G401.6 (cell line): ENCODE measurements around the gene GALNT2.

ENCODE experiments used
- FAIRE-seq: peaks from 2 replicates; lab custom pipeline; 2012; peaks lifted over from hg19 to GRCh38; lab: Jason Lieb, UNC

GALNT2 gene

GRCh38 chr1:230188826-230189225 lies 121.8 kb downstream of the GALNT2 start:
- FAIRE-seq, result no peak

DNA sequence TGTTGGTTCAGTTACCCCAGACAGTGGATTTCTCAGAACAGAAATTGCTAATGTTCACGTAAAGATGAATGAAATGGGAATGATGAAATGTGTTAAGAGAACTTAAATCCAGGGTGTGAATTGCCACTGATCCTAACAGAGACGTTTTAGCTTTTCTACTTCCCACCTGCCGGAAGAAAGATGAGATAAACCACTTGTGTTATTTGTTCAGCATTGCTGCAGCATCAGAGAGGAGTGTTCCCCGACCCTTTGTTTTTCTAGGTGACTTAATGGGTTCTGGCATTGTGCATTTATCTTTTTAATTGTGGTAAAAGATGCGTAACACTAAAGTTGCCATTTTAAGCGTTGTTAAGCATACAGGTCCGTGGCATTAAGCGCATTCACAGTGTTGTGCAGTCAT lies 122.3 kb downstream of the GALNT2 start:
- no peak for FAIRE-seq

GRCh38 chr1:230189824-230190223 lies 122.8 kb downstream of the GALNT2 start:
- no peak for FAIRE-seq

DNA sequence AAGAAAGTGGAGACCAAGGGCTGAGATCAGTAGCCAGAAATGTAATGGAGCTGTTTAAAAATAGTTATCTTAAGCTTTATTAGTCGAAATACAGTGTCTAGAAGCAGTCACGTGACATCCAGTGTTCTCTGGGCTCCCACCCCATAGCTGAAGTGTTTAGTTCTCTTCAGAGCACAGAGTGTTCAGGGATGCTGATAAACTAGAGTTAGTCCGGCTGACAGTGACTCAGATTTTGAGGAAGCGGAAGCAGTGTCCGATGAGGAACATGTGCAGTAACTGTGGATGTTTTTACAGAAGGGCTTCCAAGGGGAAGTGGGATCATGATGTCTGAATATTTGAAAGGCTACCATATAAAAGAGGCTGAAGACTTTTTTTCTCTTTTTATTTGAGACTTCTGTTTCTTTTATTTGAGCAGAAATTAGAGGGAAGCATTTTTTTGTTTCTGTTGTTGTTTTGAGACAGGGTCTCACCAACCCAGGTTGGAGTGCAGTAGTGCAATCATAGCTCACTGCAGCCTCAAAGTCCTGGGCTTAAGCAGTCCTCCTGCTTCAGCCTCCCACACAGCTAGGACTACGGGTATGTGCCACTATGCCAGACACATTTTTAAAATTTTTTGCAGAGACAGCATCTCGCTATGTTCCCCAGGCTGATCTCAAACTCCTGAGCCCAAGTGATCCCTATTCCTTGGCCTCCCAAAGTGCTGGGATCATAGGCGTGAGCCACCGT lies 124.2 kb downstream of the GALNT2 start:
- FAIRE-seq, result no peak

DNA sequence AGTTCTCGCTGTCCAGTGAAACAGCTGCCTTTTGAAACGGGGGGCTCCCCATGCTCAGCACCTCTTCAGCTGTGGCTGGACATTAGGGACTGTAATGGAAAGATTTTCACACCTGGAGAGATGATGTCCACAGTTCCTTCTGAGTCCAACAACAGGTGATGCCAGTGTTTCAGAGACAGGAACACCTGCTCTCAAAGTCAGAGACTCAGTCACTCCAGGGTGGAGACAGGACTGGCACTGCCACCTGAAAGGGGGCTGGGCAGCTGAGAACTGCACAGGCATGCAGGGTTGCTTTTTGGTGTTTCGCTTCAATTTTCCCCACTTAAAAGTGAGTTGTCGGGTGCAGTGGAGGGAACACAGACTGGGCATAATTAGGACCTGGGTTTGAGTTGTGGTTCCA lies 124.8 kb downstream of the GALNT2 start:
- no peak for FAIRE-seq

GRCh38 chr1:230194525-230194924 lies 127.5 kb downstream of the GALNT2 start:
- FAIRE-seq, result no peak

DNA sequence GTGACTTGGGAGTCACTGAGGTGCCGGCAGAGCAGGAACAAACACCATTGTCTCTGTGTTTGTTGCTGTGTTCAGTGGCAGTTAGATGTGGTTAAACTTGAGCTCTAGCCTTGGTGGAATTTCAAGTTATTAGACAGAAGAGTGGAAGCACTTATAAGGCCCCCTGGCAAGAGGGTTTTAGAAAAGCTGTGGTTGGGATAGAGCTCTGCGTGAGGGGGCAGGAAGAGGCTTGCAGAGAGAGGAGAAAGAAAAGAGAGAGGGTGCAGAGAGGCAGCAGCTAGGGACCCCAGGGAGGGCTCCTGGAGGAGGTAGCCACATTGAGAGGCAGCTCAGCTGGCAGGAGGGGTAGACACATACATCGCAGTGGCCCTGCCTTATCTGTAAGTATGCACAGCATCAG lies 128.2 kb downstream of the GALNT2 start:
- no peak for FAIRE-seq

GRCh38 chr1:230196077-230196476 lies 129.0 kb downstream of the GALNT2 start:
- no peak for FAIRE-seq

- FAIRE-seq, result no peak
These were observed 130.9 kb downstream of the GALNT2 start for GRCh38 chr1:230197644-230198567.

GRCh38 chr1:230199034-230199433 lies 132.0 kb downstream of the GALNT2 start:
- no peak for FAIRE-seq

GRCh38 chr1:230199554-230199953 lies 132.5 kb downstream of the GALNT2 start:
- FAIRE-seq, result no peak

DNA sequence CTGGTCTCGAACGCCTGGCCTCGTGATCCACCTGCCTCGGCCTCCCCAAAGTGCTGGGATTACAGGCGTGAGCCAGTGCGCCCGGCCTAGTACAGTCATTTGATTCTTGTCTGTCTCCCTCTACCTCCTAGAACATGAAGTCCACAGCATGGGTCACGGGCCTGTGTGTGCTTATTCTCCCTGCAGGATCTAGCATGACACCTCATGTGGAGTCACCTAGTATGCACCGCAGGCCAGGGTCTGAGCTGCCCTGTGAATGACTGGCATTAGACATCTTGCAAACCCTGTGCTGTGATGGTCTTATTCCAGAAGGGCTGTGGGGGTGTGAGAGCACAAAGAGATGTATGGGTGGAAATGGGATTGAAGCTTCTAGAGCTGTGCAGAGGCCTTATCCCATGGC lies 133.2 kb downstream of the GALNT2 start:
- no peak for FAIRE-seq

- FAIRE-seq, result no peak
These were observed 134.4 kb downstream of the GALNT2 start for GRCh38 chr1:230201445-230201844.

- no peak for FAIRE-seq
These were observed 137.8 kb downstream of the GALNT2 start for GRCh38 chr1:230204842-230205241.

- FAIRE-seq, result no peak
These were observed 138.7 kb downstream of the GALNT2 start for GRCh38 chr1:230205719-230206198.

- no peak for FAIRE-seq
These were observed 139.2 kb downstream of the GALNT2 start for GRCh38 chr1:230206207-230206606.

- FAIRE-seq, result no peak
These were observed 139.9 kb downstream of the GALNT2 start for GRCh38 chr1:230206976-230207375.

DNA sequence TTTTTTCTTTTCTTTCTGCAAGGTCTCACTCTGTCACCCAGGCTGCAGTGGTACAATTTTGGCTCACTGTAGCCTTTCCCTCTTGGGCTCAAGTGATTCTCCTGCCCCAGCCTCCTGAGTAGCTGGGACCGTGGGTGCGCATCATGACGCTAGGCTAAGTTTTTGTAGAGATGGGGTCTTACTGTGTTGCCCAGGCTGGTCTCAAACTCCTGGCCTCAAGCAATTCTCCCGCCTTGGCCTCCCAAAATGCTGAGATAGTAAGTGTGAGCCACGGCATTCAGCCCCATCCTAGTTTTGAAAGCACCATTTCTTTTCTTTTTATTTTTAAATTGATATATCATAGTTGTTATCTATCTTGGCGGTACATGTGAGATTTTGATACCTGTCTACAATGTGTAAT lies 140.6 kb downstream of the GALNT2 start:
- FAIRE-seq, result no peak

DNA sequence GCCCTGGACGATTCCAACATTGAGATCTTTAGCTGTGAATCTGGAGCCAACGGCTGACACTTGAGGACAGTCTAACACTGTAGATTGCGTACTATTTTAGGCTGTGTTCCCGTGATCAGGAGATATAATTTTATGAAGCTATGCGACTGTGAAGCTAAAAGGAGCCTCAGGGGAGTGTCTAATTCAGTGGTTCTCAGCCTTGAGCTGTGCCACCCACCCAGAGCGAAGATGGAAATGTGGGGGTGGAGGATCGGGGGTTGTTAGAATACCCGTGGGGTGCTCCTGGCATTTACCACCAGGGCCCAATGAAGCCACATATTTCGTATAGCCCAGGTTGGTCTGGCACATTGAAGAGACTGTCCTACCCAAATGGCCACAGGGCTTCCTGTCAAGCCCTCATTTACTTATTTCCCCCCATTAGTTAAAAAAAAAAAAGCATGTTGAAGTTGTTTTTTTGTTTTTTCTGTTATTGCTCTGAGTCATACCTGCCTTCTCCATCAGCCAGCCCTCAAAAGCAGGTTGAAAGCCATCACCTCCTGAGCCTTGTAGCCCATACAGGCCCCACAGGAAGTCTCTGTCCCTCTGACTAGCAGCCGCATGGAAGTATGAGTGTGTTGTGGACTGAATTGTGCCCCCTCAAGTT lies 141.7 kb downstream of the GALNT2 start:
- FAIRE-seq, result no peak

GRCh38 chr1:230210326-230210980 lies 143.4 kb downstream of the GALNT2 start:
- FAIRE-seq, result no peak

GRCh38 chr1:230210981-230211336 lies 143.9 kb downstream of the GALNT2 start:
- FAIRE-seq, result no peak

GRCh38 chr1:230211436-230212145 lies 144.6 kb downstream of the GALNT2 start:
- no peak for FAIRE-seq
